ENCODE results near the gene COLEC11. TPM values are rescaled to one million over a fixed set of nuclear protein-coding genes. Genes with fewer than 3 reads are reported as not detected.

The COLEC11 gene
- 10 to 100 TPM in 1 of 4 donors, 1 to 10 TPM in 3; 3.6 to 15.9 (median 5.9) TPM for total RNA-seq

DNA sequence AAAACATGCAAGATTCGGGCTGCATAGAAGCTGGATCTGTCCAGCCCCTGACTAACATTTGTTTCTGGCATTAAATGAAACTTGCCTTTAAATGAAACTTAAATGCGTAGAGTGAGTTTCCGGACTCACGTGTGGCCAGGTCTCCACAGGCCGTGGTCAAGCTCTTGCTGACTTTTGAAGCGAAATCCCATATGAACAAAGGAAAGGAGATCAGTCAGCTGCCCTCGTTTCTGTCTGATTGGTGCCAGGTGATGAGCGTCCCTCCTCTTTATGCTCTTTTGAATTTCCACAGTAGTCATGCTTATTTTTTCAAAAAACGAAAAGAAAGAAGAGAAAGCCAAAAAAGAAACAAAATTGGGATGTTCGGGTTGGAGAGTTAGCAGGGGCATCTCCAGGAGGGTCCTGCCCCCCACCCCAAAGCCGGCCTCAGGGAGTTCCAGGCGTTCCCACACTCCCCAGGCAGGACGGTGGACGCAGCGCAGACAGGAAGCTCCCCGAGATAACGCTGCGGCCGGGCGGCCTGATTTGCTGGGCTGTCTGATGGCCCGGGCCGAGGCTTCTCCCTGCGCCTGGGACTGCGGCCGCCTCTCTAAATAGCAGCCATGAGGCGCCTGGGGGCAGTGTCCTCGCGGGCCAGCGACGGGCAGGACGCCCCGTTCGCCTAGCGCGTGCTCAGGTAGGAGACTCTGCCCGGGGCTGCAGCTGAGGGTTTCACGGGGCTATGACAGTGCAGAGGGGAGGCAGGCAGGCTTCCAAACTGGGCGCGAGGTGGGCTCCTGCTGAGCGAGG lies at the start of gene COLEC11:
TSS of gene COLEC11 (plus strand) at position 620 of the 789 bp plus-strand sequence. CDS start 9,229 bp downstream, outside the sequence.
- DNase-seq (ENCODE audit: low spot score) (no peak), ATAC-seq (ENCODE audit: low FRiP score) (peak; percentile 54)
- TF ChIP-seq, protein P1, sequence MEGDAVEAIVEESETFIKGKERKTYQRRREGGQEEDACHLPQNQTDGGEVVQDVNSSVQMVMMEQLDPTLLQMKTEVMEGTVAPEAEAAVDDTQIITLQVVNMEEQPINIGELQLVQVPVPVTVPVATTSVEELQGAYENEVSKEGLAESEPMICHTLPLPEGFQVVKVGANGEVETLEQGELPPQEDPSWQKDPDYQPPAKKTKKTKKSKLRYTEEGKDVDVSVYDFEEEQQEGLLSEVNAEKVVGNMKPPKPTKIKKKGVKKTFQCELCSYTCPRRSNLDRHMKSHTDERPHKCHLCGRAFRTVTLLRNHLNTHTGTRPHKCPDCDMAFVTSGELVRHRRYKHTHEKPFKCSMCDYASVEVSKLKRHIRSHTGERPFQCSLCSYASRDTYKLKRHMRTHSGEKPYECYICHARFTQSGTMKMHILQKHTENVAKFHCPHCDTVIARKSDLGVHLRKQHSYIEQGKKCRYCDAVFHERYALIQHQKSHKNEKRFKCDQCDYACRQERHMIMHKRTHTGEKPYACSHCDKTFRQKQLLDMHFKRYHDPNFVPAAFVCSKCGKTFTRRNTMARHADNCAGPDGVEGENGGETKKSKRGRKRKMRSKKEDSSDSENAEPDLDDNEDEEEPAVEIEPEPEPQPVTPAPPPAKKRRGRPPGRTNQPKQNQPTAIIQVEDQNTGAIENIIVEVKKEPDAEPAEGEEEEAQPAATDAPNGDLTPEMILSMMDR (IDR thresholded peaks at IDR 0.05): no peak

DNA sequence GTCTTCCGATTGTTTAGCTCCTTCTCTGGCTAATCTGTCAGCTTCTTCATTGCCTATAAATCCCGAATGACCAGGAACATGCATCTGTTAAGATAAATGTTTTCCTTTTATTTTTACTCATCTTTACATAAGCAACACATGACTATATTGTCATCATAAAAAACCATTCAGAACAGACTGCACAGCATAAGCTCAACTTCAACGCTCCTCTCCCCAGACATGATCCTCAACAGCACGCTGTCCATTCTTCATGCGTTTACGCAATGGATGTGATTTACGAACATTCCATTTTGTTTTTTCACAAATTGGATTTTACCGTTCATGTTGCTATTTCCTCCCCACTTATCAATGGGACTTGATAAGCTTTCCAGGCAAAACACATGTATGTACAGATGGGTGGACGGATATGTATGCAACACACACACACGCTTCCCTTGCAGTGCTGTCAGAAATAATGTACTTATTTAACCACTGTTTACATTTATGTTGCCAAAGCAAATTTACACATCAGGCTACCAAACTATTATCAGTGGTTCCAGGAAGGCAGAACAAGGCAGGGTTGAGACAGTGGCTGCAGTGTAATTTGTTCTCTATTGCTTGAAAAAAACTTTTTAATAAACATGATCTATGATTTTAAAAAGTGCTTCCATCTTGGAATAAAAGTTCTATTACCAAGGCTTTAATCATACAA lies 49.0 kb upstream of the COLEC11 start:
- ATAC-seq (ENCODE audit: low FRiP score) (no peak), DNase-seq (ENCODE audit: low spot score) (no peak)
- TF ChIP-seq, protein P1 (IDR thresholded peaks at IDR 0.05): no peak

DNA sequence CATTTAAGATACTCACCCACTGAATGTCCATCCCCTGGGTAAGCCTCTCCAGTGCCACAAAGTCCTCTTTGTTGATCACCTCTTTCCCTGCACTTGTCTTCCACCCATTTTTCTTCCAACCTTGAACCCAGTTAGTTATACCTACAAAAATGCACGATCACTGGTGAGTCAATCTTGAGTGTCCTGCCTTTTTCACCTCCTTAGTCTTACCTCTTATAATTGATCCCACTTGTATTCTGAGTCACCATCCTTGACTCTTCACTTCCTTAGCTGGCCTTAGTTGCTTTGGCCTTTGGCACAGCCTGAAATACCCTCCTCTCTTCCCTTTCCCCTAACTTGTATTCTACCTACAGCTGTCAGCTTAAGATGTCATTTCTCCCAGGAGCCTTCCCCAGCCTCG lies 47.0 kb upstream of the COLEC11 start:
- TF ChIP-seq, protein P1 (IDR thresholded peaks at IDR 0.05): no peak
- DNase-seq (ENCODE audit: low spot score): no peak

DNA sequence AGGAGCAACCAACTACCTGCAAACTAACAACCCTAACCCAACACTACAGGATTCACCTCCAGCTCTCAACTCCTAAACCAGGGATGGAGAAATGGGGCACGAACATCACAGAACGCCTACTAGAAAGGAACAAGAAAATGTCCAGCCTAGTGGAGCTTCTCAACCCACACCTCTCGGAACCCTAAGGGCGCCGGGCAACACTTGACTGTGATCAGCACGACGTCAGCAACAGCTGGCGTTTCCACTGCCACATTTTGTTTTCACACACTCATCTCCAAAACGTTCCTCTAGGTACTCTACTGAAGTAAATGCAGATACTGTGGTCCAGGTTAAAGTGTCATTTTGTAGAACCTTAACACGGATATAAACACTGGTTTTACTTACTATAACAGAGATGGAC lies 41.0 kb upstream of the COLEC11 start:
- no peak for ATAC-seq (ENCODE audit: low FRiP score)
- TF ChIP-seq, protein P1 (IDR thresholded peaks at IDR 0.05): no peak
- no peak for DNase-seq (ENCODE audit: low spot score)

More for the DNA sequence above, 47.0 kb upstream of the COLEC11 start:
- ATAC-seq (ENCODE audit: low FRiP score): no peak

DNA sequence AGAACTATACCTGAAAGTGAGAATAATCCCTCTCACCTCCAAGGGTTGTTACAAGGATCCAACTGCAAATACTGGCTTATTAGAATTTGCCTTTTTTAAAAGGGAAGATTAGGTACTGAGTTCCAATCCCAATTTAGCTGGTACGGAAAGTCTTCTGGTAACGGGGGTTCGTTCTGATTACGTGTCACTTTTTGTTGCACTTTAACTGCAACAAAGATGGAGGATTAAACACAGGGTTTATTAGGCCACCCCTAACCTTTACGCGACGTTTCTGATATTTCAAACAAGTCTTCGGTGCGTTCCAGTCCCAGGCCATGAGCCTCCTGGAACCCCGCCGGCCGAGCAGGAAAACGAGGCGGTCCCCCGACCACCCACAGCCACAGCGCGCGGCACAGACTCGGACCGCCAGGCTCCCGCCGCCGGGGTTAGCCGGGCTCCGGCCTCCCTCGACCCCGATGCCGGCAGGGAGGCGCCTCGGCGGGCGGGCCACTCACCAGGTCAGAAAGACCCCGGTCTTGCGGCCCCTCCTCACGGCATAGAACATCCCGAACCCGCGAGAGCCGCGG lies 37.2 kb upstream of the COLEC11 start:
- TF ChIP-seq, protein P1 (IDR thresholded peaks at IDR 0.05): no peak
- ATAC-seq (ENCODE audit: low FRiP score) (peak; percentile 25), DNase-seq (ENCODE audit: low spot score) (no peak)

DNA sequence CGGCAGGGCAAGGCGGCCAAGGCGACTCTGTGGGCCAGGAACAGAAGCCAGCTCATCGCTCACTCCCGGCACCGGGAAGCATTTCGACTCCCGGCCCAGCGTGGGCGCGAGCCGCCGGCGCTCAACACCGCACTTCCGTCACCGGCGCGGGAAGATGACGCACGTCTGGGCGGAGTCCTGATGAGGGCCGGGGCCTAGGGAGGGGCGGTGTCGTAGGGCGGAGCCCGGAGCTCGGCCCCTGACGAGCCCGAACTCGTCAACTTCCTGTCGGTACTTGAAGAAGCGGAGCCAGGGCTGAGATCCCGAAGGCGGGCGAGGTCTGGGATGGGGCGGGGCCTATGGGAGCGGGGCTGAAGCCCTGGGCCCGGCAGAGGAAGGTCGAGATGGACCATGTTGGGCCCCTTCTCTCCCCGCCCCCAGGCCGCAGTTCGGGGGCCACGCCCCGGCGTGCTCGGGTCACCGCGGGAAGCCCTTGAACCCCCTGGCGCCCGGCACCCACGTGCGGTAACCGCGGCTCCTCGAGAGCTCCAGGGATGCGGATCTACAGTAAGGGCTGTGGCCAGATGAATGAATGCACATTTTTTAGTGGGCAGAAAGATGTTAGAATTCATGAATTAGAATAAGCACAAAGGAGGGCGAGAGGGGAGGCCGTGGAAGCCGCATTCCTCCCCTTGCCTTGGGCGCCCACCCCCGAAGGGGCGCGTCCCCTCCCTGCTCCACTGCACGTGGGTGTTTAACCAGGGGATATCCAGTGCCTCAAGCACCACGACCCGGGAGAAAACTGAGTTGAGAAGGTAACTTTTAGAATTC lies 36.5 kb upstream of the COLEC11 start, which contains the start of gene RNASEH1:
TSS of gene RNASEH1 (minus strand) at position 129 of the 810 bp plus-strand sequence. CDS start at position 56, 73 bp downstream.
- DNase-seq (ENCODE audit: low spot score) (peak; percentile 99), ATAC-seq (ENCODE audit: low FRiP score) (peak; percentile 100)
- TF ChIP-seq, protein P1 (IDR thresholded peaks at IDR 0.05): no peak

Data from omental fat pad (tissue), 4 donors.